ENCODE measurements around the gene TARS3. TPM values are rescaled to one million over a fixed set of nuclear protein-coding genes. Genes with fewer than 3 reads are reported as not detected.

Gene TARS3
- total RNA-seq, 1 experiment from 2014 or later = 4.6 TPM

DNA sequence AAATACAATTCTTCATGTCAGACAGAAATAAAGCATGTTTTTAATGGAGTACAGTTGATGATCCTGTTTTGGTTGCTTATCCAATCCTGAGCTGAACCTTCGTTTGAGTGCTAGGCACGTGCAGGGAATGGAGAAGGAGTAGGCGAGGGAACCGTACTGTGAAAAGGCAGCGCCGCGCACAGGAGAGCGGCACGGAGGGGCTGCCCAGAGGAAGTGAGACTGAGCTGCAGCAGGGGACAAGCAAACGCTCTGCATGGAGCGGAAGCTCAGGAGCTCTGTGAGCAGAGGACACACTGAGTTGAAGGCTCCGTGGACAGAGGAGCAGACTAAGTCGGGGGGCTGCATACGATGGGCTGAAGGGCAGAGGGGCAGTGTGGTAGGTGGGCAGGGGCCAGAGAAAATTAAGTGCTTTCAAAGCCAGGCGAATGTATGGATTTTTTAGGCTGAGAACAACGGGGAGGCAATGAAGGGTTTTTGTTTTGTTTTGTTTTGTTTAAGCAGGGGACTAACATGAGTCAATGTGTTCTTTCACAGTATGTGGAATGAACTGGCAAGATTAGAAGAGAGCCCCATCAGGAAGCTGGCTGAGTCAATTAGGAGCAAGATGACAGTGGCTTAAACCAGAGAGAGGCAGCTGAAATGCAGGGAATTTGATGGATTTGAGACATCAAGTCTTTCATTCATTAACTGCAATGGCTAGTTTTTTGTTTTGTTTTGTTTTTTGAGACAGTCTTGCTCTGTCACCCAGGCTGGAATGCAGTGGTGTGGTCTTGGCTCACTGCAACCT lies 48.3 kb downstream of the TARS3 start:
- no peak overlapping the region for H3K4me3 ChIP-seq
- no peak for DNase-seq
- H3K27ac ChIP-seq = no peak overlapping the region
- ChIA-PET POLR2A (ENCODE audit: unreplicated experiment) (no interaction called here), CTCF (no interaction called here)
- no peaks in the 10 kb centered on the region for H3K27me3 ChIP-seq (ENCODE audit: insufficient read depth, low read depth)
- no peak overlapping the region for H2AFZ ChIP-seq
- no peaks in the 10 kb centered on the region for H3F3A ChIP-seq (ENCODE audit: insufficient read depth, low read depth)
- no peaks in the 10 kb centered on the region for H3K36me3 ChIP-seq (ENCODE audit: low read depth)
- no TSS peak for BruUV-seq (replicated peaks)
- H3K4me1 ChIP-seq (replicated peaks; ENCODE audit: insufficient read depth) = no peaks in the 10 kb centered on the region
- H4K20me1 ChIP-seq (ENCODE audit: insufficient read depth) = no peaks in the 10 kb centered on the region
- no peak overlapping the region for H3K4me2 ChIP-seq
- no peaks in the 10 kb centered on the region for H3K9me3 ChIP-seq (ENCODE audit: insufficient read depth, low read depth)
- H3K9me2 ChIP-seq (ENCODE audit: insufficient read depth) = no peaks in the 10 kb centered on the region; the same call in 1 of the 2 replicates
- no peak for TF ChIP-seq EZH2 (IDR thresholded peaks at IDR 0.05; ENCODE audit: low read depth)
- TF ChIP-seq, protein P1, sequence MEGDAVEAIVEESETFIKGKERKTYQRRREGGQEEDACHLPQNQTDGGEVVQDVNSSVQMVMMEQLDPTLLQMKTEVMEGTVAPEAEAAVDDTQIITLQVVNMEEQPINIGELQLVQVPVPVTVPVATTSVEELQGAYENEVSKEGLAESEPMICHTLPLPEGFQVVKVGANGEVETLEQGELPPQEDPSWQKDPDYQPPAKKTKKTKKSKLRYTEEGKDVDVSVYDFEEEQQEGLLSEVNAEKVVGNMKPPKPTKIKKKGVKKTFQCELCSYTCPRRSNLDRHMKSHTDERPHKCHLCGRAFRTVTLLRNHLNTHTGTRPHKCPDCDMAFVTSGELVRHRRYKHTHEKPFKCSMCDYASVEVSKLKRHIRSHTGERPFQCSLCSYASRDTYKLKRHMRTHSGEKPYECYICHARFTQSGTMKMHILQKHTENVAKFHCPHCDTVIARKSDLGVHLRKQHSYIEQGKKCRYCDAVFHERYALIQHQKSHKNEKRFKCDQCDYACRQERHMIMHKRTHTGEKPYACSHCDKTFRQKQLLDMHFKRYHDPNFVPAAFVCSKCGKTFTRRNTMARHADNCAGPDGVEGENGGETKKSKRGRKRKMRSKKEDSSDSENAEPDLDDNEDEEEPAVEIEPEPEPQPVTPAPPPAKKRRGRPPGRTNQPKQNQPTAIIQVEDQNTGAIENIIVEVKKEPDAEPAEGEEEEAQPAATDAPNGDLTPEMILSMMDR (conservative IDR thresholded peaks at IDR 0.05) = no peak
- intact Hi-C loops (cut with micrococcal nuclease; ENCODE audit: unreplicated experiment) = no loop called here
- no peaks in the 10 kb centered on the region for H3K79me2 ChIP-seq (ENCODE audit: low read depth)

DNA sequence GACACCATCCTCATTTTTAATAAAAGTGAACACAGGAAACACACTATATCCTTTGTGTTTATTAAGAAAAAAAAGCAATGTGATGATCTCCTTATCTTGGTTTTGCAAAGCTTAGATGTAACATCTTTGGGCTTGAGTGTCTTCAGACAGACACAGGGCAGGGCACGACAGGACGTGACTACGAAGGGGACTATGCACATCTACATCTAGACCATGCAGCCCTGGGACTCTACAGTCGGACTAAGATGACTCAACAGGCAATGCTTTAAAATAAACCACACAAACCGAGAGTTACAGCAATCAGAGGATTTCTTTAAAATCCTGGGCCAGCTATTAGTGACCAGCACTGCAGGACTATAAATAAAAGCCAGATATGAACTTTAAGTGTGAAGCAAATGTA lies 49.3 kb downstream of the TARS3 start:
- Histone ChIP-seq H4K20me1 (ENCODE audit: insufficient read depth) (no peaks in the 10 kb centered on the region), H3K27me3 (ENCODE audit: insufficient read depth, low read depth) (no peaks in the 10 kb centered on the region), H3K79me2 (ENCODE audit: low read depth) (no peaks in the 10 kb centered on the region), H3K4me2 (no peak overlapping the region), H3K27ac (no peak overlapping the region), H3K9me2 (ENCODE audit: insufficient read depth) (no peaks in the 10 kb centered on the region), H3F3A (ENCODE audit: insufficient read depth, low read depth) (no peaks in the 10 kb centered on the region), H3K9me3 (ENCODE audit: insufficient read depth, low read depth) (no peaks in the 10 kb centered on the region), H2AFZ (no peak overlapping the region), H3K36me3 (ENCODE audit: low read depth) (no peaks in the 10 kb centered on the region), H3K4me3 (no peak overlapping the region), H3K4me1 (replicated peaks; ENCODE audit: insufficient read depth) (no peaks in the 10 kb centered on the region)
- no peak for TF ChIP-seq EZH2 (IDR thresholded peaks at IDR 0.05; ENCODE audit: low read depth)
- TF ChIP-seq, protein P1 (conservative IDR thresholded peaks at IDR 0.05) = no peak
- no peak for DNase-seq
- intact Hi-C loops (cut with micrococcal nuclease; ENCODE audit: unreplicated experiment) = no loop called here
- CTCF ChIA-PET = no interaction called here
- POLR2A ChIA-PET (ENCODE audit: unreplicated experiment) = no interaction called here
- no TSS peak for BruUV-seq (replicated peaks)

DNA sequence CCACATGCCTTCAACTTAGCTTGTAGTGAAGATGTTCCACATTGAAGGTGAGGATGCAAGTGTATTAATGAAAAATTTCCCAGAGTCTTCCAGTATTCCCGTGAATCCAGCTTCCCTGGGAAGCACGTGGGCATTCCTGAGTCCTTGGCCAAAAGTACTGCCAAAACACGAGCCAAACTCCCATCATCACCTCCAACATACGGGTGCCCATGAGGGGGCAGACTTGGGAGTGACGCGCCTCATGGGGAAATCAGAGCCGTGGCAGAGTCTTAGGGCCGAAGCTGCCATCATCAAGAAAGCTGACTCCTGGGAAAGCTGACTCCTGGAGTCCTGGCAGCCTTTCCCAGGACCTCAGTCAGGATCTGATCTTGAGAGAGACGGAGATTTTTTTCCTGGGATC lies 52.0 kb downstream of the TARS3 start:
- no peaks in the 10 kb centered on the region for H4K20me1 ChIP-seq (ENCODE audit: insufficient read depth)
- no peaks in the 10 kb centered on the region for H3K36me3 ChIP-seq (ENCODE audit: low read depth)
- 0 out of 2 replicates have a peak, but pooled peaks cover 4% of the 10 kb centered on the region for H3K4me1 ChIP-seq (replicated peaks; ENCODE audit: insufficient read depth)
- H3K27ac ChIP-seq = no peak overlapping the region
- H3K4me3 ChIP-seq = no peak overlapping the region
- no TSS peak for BruUV-seq (replicated peaks)
- POLR2A ChIA-PET (ENCODE audit: unreplicated experiment) = no interaction called here
- no peaks in the 10 kb centered on the region for H3K9me2 ChIP-seq (ENCODE audit: insufficient read depth)
- no peaks in the 10 kb centered on the region for H3K9me3 ChIP-seq (ENCODE audit: insufficient read depth, low read depth)
- TF ChIP-seq EZH2 (IDR thresholded peaks at IDR 0.05; ENCODE audit: low read depth) = no peak
- TF ChIP-seq, protein P1 (conservative IDR thresholded peaks at IDR 0.05) = no peak
- H3K79me2 ChIP-seq (ENCODE audit: low read depth) = no peaks in the 10 kb centered on the region
- H3K4me2 ChIP-seq = no peak overlapping the region
- H2AFZ ChIP-seq = no peak overlapping the region
- no peaks in the 10 kb centered on the region for H3K27me3 ChIP-seq (ENCODE audit: insufficient read depth, low read depth)
- intact Hi-C loops (cut with micrococcal nuclease; ENCODE audit: unreplicated experiment) = no loop called here
- H3F3A ChIP-seq (ENCODE audit: insufficient read depth, low read depth) = no peaks in the 10 kb centered on the region
- CTCF ChIA-PET = no interaction called here
- DNase-seq = no peak
